WTC11 (cell line): ENCODE measurements around the gene CRACDL. TPM values are rescaled to one million over a fixed set of nuclear protein-coding genes. Genes with fewer than 3 reads are reported as not detected.

ENCODE experiments used
- ATAC-seq: fragments of 200-7000 bp; cut with Tn5 transposase; 2 replicates; pipeline ENCODE4 v1.10.0; 2021; ENCODE audit warnings: mild to moderate bottlenecking, moderate library complexity
- CTCF ChIA-PET: fragments of 300-600 bp; sonication (Branson Sonifier 250); formaldehyde crosslinking; loops from one replicate; lab custom pipeline; 2021; ENCODE audit warnings: antibody characterized with exemption; lab: Charles Lee
- POLR2A ChIA-PET: fragments of 350-600 bp; sonication (Branson Sonifier 250); formaldehyde crosslinking; loops from one replicate; lab custom pipeline; 2021; ENCODE audit warnings: antibody characterized with exemption; lab: Charles Lee
- DNase-seq: peaks from one replicate; pipeline ENCODE4 v3.0.0; 2021; ENCODE audit warnings: low spot score
- H3K27ac Mint-ChIP-seq: 2 replicates; pipeline ENCODE4 v1.8.0; 2021; ENCODE audit warnings: mixed read lengths
- H3K27me3 Mint-ChIP-seq: 2 replicates; pipeline ENCODE4 v1.8.0; 2021; ENCODE audit warnings: low read depth, mild to moderate bottlenecking, moderate library complexity, mixed read lengths
- H3K36me3 Mint-ChIP-seq: 2 replicates; pipeline ENCODE4 v1.8.0; 2021; ENCODE audit warnings: mixed read lengths
- H3K4me1 Mint-ChIP-seq: 2 replicates; pipeline ENCODE4 v1.8.0; 2022; ENCODE audit warnings: mixed read lengths
- H3K4me3 Mint-ChIP-seq: 2 replicates; pipeline ENCODE4 v1.8.0; 2021; ENCODE audit warnings: mild to moderate bottlenecking, moderate library complexity, mixed read lengths
- H3K9me3 Mint-ChIP-seq: 2 replicates; pipeline ENCODE4 v1.8.0; 2021; ENCODE audit warnings: mixed read lengths
- ATF6 ChIP-seq: sonication (generic); formaldehyde crosslinking; IDR thresholded peaks from 2 replicates; pipeline ENCODE4 v1.8.1; 2023; ENCODE audit warnings: mild to moderate bottlenecking, missing genetic modification reagents
- CREM ChIP-seq: sonication (generic); formaldehyde crosslinking; IDR thresholded peaks from 2 replicates; pipeline ENCODE4 v1.8.1; 2022; ENCODE audit warnings: mild to moderate bottlenecking, missing genetic modification reagents, moderate library complexity
- EMX1 ChIP-seq: fragments of 250-450 bp; sonication (Bioruptor Pico); IDR thresholded peaks from 2 replicates; pipeline ENCODE4 v1.8.0; 2021; ENCODE audit warnings: mild to moderate bottlenecking
- HMGXB4 ChIP-seq: sonication (generic); formaldehyde crosslinking; IDR thresholded peaks from 2 replicates; pipeline ENCODE4 v1.8.1; 2023; ENCODE audit warnings: mild to moderate bottlenecking, moderate library complexity, missing genetic modification reagents
- NFYB ChIP-seq: sonication (generic); formaldehyde crosslinking; conservative IDR thresholded peaks from 2 replicates; pipeline ENCODE4 v1.8.0; 2022; ENCODE audit warnings: low read depth, missing genetic modification reagents
- PRDM15 ChIP-seq: sonication (generic); formaldehyde crosslinking; IDR thresholded peaks from 2 replicates; pipeline ENCODE4 v1.8.0; 2022; ENCODE audit warnings: missing genetic modification reagents
- TEAD1 ChIP-seq: sonication (generic); formaldehyde crosslinking; IDR thresholded peaks from 2 replicates; pipeline ENCODE4 v1.8.0; 2022; ENCODE audit warnings: mild to moderate bottlenecking, missing genetic modification reagents
- TEAD4 ChIP-seq: sonication (generic); formaldehyde crosslinking; IDR thresholded peaks from 2 replicates; pipeline ENCODE4 v1.8.0; 2022; ENCODE audit warnings: mild to moderate bottlenecking, missing genetic modification reagents
- TP53 ChIP-seq: sonication (generic); formaldehyde crosslinking; IDR thresholded peaks from 2 replicates; pipeline ENCODE4 v1.8.1; 2023; ENCODE audit warnings: mild to moderate bottlenecking, missing genetic modification reagents
- ZNF219 ChIP-seq: sonication (generic); formaldehyde crosslinking; IDR thresholded peaks from 2 replicates; pipeline ENCODE4 v1.8.0; 2023; ENCODE audit warnings: missing genetic modification reagents, mild to moderate bottlenecking, borderline replicate concordance
- ZNF416 ChIP-seq: fragments of 250-450 bp; sonication (Bioruptor Pico); IDR thresholded peaks from 2 replicates; pipeline ENCODE4 v1.9.0; 2021; ENCODE audit warnings: mild to moderate bottlenecking, inconsistent platforms
- ZNF532 ChIP-seq: fragments of 250-450 bp; sonication (Bioruptor Pico); IDR thresholded peaks from 2 replicates; pipeline ENCODE4 v1.9.0; 2021; ENCODE audit warnings: mild to moderate bottlenecking, borderline replicate concordance
- total RNA-seq: library from RNA; stranded (reverse); gene quantifications from 3 replicates; pipeline ENCODE4 v1.2.3, GENCODE V29; 2021

Gene CRACDL
- total RNA-seq, 1 experiment from 2014 or later: 0.72 TPM

GRCh38 chr2:98768384-98769113 lies 167.5 kb downstream of the CRACDL start:
- Mint-ChIP-seq H3K4me1 (peaks cover 17% of the 10 kb centered on the region), H3K27ac (no peak overlapping the region), H3K36me3 (no peaks in the 10 kb centered on the region), H3K9me3 (peaks cover 10% of the 10 kb centered on the region; the same call in 1 of the 2 replicates), H3K27me3 (peaks cover 4% of the 10 kb centered on the region; the same call in 1 of the 2 replicates), H3K4me3 (no peak overlapping the region)
- ChIA-PET CTCF (no interaction called here), POLR2A (no interaction called here)
- DNase-seq (no peak), ATAC-seq (no peak)
- no peak for TF ChIP-seq NFYB (CRISPR knock-in tag)

GRCh38 chr2:98764499-98764898 lies 171.5 kb downstream of the CRACDL start:
- ATAC-seq: no peak
- no peaks in the 10 kb centered on the region for H3K27me3 Mint-ChIP-seq
- CTCF ChIA-PET: no interaction called here
- no peak overlapping the region for H3K27ac Mint-ChIP-seq
- no peak for TF ChIP-seq HMGXB4 (CRISPR knock-in tag)
- TF ChIP-seq TP53 (CRISPR knock-in tag): no peak
- no peak for TF ChIP-seq ZNF532 (CRISPR knock-in tag)
- TF ChIP-seq ZNF416 (CRISPR knock-in tag): no peak
- no peak for TF ChIP-seq ATF6 (CRISPR knock-in tag)
- no peak for TF ChIP-seq PRDM15 (CRISPR knock-in tag)
- TF ChIP-seq TEAD4 (CRISPR knock-in tag): no peak
- no peak for TF ChIP-seq CREM
- TF ChIP-seq TEAD1 (CRISPR knock-in tag): no peak
- TF ChIP-seq ZNF219: no peak
- TF ChIP-seq EMX1 (CRISPR knock-in tag): no peak
- POLR2A ChIA-PET: no interaction called here
- H3K4me1 Mint-ChIP-seq: peaks cover 7% of the 10 kb centered on the region
- H3K9me3 Mint-ChIP-seq: no peaks in the 10 kb centered on the region
- no peak for DNase-seq
- H3K4me3 Mint-ChIP-seq: no peak overlapping the region
- H3K36me3 Mint-ChIP-seq: no peaks in the 10 kb centered on the region
